ENCODE results near the gene IGFBPL1.
"Not testable (repeated sequence)": the region's sequence is repeated elsewhere in the genome, so short reads cannot be mapped to it uniquely, and the experiment has no call there.

The IGFBPL1 gene, protein sequence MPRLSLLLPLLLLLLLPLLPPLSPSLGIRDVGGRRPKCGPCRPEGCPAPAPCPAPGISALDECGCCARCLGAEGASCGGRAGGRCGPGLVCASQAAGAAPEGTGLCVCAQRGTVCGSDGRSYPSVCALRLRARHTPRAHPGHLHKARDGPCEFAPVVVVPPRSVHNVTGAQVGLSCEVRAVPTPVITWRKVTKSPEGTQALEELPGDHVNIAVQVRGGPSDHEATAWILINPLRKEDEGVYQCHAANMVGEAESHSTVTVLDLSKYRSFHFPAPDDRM

DNA sequence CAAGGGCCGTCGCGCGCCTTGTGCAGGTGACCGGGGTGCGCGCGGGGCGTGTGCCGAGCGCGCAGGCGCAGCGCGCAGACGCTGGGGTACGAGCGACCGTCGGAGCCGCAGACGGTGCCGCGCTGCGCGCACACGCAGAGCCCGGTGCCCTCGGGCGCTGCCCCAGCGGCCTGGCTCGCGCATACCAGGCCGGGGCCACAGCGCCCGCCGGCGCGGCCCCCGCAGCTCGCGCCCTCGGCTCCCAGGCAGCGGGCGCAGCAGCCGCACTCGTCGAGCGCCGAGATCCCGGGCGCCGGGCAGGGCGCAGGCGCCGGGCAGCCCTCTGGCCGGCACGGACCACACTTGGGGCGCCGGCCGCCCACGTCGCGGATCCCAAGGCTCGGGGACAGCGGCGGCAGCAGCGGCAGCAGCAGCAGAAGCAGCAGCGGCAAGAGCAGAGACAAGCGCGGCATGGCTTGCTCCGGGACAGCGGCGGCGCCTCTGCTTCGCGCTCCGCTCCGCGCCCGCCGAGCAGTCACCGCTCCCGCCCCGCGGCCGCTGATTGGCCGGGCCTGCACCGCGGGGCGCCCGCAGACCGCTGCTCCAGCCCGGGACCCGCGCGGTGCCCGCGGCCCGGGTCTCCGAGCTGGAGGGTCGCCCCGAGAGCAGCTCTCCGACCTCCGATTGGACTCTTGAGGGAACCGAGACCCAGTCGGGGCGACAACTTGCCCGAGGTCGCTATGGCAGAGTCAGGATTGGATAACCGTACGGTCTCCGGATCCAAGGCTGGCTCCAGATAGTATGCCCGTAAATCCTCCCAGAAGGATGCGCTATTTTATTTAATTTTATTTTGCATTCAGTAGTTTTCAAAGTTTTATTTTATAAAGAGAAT lies at the start of gene IGFBPL1:
Gene IGFBPL1, minus strand, starts transcription at position 482 of the 871 bp plus-strand sequence. Its CDS starts 30 bp downstream, at position 452.
- peak; percentile 7 for DNase-seq

DNA sequence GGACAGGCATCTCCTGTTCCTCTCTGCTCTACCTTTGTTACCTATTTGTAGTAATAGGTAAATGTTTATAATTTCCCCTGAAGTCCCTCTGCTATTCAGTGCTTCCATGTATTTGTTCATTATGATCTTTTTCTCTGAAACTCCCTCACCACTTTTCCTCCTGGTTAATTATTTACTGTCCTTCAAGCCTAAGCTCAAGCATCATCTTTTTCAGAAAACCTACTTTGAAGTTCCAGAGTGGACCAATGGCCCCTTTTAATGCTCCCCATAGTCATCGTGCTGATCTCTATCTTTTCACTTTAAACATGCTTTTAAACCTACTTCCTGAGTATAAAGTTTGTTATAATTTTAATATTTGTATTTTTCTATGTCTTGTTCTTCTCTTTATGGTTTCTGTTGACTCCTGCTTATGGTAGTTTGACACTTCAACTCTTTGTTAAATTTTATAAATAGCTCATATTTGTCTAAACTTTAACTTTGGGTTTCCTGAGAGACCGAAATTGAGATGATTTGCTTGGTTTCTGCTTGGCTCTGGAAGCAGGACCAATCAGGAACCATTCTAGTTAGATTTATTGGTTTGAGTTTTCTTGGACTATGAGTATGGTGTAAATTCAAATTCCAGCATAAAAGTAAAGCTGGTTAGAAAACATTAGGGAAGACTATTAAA lies 48.5 kb upstream of the IGFBPL1 start:
- DNase-seq = not testable (repeated sequence)

DNA sequence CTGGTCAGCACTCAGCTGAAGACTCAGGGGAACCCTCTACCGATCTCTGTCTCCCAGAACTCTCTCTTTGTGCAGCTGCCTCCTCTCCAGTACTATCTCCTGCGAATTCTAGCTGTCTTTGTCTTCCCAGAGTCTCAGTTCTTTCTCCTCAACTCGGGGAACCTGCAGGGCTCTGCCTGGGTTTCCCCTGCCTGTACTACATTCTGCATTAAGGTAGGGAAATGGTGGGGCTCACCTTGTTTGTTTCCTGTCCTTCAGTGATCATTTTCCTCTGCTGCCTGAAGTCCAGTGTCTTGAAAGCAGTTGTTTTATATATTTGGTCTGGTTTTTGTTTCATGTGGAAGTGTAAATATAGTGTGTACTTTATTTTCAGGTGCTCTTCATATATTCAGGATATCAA lies 43.1 kb upstream of the IGFBPL1 start:
- DNase-seq = no peak

DNA sequence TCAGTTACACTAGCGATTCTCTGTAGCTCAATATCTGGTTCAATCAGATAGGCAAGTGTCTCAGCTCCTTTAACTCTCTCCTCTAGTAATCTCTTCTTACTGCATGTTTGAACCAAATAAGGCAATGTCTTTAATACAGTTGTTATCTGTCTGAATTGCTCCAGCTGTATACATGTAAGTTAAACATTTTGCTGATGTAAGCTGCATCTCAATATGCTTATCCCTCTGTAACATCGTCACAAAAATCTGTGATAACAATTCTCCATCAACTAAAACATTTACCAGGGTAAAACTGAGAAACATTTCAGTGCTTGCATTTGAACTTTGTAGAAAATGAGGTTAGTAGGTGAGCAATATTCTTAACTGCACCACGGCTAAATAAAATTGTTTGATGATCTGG lies 29.6 kb upstream of the IGFBPL1 start:
- DNase-seq = no peak

DNA sequence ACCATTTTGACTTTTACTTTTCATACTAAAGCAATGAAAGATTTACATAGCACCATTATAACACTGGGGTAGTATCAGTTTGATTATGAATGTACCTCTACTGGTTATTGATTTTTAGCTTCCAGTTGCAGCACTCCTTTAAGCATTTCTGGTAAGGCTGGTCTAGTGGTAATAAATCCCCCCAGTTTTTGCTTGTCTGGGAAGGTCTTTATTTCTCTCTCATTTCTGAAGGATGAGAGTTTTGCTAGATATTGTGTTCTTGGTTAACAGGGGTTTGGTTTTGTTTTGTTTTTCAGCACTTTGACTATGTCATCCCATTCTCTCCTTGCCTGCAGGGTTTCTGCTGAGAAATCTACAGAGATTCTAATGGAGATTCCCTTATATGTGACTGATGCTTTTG lies 26.9 kb upstream of the IGFBPL1 start:
- no peak for DNase-seq

DNA sequence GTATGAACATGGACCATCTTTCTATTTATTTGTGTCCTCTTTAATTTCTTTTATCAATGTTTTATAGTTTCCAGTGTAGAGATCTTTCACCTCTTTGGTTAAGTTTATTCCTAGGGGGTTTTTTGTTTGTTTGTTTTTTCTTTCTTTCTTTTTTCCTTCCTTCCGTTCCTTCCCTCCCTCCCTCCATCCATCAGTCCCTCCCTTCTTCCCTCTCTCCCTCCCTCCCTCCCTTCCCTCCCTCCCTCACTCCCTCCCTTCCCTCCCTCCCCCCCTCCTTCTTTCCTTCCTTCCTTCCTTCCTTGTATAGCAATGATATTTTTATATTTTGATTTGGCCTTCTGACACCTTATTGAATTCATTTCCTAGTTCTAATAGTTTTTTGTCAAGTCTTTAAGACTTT lies 23.4 kb upstream of the IGFBPL1 start:
- no peak for DNase-seq

DNA sequence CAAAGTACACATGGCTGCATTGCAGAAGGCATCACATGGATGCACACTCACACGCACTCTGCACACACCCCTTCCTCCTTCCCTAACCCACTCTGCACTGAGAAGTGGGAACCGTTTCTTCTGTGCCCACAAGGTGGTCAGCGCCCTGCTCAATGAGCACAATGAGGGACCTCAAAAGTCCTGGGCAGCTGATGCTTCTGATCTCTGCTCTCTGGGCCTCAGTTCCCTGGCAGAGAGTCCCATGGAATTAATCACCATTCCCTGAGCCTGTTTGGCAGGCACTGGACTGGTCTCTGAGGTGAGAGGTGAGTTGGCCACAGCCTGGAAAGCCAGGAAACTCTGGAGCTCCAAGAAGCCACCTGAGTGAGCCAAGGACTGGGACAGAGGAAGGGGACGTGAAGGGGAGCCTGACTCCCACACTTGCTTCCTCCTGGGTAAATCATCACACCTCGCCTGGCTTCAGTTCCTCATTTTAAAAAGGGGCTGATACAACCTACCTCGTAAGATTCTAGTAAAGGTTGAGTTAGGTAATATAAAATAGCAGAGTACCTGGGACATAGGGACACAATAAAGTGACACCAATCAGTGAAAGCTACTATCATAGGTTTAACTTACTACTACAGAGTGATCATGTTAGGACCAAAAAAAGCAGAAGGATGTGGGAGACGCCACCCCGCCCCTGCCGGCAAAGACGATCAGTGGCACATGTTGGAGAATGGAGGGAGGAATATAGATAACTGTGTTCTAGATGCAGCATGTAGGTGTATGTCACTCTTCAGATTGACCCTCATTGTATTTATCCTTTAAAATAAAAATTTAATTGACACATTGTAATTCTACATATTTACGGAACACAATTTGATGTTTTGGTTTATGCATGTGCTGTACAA lies 21.1 kb upstream of the IGFBPL1 start:
- no peak for DNase-seq

DNA sequence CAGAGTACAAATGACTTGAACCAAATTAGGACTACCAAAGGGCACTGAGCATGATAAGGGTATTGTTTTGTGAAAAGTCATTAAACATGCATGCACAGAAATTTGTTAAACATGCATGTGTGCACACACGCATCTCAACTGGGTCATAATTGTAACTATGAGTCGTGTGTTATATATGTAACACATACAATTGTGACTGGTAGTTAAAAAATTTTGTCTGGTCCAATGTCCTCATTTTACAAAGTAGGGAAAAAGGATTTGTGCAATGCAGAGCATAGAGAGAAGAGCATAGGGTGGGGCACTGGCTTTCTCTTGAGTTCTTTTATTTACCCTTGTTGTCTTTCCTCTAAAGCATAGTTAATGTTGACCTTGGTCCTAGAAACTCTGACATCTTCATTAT lies 19.3 kb upstream of the IGFBPL1 start:
- DNase-seq = no peak

DNA sequence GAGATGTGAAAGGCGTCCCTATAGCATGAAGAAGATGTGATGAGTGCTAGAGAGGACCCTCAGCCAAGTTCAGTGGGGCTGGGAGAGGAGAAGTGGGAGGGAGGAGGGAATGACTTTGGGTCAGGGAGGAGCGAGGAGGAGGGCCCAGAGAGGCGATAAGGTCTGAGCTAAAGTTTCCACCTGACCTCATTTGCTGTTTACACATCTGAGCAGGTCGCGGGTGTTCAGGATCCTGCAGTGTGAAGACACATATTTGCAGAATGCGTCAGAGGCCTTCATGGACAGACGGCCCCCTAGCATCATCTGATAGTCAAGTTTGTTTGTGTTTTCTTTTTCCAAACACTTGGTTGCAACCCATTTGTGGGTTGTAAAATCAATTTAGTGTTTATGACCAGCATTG lies 18.9 kb upstream of the IGFBPL1 start:
- DNase-seq = no peak

DNA sequence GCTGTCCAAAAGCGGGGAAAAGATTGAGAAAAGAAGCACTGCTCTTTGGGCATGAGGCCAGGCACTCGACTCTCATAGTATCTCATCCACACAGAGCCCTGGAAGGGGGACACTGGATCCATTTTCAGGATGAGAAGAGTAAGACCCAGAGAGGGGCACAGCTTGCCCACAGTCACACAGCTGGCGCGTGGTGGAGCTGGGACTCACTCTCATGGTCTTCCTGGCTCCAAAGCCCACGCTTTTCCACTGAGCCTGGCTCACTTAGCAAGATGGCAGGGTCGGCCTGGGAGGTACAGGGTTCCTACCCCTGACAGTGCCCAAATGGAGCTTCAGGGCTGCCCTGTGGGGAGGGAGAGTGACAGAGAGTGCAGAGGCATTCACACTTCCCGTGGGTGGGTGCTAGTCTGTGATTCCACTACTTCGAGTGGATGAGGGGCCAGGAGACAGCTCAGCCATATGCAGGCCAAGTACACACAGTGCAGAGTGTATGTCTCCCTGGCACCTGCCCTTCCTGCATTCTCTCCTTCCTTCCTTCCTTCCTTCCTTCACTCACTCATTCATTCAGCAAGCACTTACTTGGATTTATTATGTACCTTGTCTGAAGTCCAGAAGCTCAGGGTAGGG lies 18.3 kb upstream of the IGFBPL1 start:
- no peak for DNase-seq

DNA sequence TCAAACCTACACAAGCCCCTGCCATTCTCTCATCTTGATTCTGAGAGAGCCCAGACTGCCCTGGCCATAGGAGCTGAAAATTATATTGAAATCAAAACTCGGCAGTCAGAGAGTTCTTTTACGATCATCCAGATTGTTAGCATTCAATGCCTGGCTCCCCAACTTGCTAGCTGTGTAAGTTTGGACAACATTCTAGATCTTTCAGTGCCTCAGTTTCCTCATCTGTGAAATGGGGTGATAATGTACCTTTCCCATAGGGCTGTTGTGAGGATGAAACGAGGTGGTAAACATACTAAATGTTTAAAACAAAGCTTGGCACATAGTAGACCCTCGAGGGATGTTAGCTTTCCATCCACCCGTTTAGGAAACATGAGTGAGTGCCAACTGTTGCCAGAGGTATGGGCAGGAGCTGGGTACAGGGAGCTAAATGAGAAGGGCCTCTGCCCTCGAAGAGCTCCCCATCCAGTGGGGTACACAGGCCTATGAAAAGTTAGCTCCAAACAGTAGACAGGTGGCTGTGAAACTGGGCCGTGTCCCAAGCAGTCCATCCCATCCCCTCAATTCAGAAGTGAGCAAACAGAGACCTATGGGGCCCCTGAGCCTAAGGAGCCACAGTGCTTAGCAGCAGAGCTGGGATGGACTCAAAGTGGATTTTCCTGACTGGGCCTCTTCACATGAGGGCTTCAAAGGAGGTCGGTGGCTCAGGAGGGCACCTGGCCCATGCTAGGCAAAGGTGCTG lies 17.3 kb upstream of the IGFBPL1 start:
- no peak for DNase-seq

DNA sequence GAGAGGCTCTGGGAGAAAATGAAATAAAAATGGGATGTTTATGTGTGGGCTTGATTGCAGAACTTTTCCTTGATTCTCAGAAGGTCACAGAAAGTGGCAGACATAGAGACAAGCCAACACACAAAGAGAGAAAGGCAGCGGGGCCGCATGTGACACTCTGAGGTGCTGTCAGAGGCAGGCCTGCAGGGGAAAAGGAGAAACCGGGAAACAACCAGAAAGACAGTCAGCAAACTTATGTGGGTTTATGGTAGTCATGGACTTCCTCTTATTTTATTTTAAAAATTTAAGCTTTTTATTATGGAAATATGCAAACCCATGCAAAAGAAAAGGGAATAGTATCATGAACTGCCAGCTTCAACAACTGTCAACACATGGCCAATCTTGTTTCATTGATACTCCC lies 16.3 kb upstream of the IGFBPL1 start:
- DNase-seq = no peak

DNA sequence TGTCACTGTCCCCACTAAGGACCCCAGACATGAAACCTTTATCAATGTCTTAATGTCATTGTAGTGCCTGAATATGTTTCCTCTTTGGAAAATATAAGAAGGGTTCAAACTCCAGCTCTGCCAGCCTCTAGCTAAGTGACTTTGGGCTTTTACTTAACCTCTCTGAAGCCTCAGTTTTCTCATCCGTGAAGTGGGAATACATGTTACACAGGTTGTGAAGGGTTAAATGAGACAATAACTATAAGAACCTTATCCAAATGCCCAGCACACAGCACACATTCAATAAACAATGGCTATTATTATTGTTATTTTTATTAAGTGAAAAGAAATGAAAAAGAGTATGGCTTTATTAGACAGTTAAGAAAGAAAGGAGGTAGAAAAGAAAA lies 15.7 kb upstream of the IGFBPL1 start:
- DNase-seq = no peak

DNA sequence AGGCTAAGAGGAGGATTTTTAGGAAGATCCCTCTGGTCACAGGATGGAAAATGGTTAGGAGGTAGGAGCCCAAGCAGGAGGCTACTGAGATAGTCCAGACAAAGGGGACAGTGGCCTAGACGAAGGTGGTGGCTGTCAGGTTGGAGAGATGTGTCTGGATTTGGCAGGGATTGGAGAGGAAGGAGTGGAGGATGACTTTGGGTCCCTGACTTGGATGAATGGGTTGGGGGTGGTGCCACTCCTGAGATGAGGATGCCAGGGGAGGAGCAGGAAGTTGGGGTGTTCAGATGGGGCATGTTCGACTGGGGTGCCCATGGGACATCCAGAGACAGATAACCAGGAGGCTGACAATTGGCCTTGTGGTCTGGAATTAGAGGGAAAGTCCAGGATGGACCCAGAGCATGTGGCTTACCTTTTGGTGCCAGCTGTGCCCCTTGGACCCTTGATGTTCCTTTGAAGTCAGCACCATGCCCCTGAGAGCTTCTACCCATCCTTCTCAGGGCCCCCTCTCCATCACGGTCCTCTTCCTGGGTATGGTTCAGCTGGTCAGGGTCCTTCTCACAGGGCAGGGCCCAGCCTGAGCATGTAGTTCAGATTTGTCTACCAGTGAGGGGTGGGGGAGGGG lies 15.1 kb upstream of the IGFBPL1 start:
- DNase-seq = no peak

DNA sequence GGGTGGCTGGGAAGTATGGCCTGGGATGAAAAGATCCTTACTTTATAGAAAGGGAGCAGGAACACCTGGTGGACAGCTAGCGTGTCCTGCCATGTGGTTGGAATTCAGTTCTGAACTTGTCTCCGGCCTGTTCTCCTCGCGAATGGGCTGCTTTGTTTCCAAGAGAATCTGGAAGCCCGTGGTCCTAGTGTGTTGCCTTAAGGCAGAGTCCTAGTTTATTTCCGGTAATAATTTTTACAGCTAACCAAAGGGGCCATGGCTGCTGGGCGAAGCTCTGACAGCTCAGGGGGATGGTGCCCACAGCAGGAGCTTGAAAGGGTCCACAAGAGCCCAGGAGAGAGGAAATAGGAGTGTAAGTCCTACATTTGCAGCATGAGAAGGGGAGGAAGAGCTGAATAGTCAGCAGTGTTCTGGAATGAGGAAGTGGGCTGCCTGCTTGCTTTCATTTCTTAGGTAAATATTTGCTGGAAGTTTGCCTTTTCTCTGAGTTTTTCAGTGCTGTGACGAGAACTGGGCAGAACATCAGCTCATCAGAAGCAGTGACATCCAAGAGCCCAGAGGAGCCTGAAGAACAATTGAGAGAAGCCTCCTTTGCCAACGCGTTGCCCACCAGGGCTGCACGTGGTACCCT lies 13.1 kb upstream of the IGFBPL1 start:
- no peak for DNase-seq

DNA sequence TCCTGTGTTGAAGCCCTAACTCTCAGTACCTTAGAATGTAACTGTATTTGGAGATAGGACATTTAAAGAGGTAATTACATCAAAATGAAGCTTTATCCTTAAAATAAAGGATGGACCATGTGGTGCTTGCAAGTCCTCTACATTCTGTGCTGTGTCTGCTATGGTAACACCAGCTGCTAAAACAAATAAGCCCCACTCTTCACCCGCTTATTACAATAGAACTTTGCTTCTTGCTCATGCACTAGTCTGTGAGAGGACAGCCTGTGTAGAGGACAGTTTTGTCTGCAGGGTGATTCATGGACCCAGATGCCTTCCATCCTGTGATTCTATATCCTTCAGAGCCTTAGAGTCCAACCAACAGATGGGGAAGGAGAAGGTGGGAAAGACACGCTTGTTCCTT lies 12.5 kb upstream of the IGFBPL1 start:
- no peak for DNase-seq

DNA sequence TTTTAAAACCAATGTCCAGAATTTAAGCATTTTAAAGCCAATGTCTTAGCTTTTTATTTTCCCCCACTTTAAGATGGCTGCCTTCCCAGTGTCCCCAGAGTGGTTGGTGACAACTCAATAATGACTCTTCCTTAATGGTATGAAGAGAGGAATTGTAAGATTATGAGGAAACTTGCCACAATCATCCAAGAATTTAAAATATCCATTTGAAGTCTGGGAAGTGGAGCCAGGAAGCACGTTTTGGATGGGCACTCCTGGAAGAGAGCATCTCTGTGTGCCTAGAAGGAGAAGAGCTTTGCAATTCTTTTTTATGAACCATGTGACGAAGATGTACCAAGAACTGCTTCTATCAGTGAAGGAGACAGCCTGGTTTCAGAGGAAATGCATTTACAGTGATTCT lies 11.3 kb upstream of the IGFBPL1 start:
- no peak for DNase-seq

DNA sequence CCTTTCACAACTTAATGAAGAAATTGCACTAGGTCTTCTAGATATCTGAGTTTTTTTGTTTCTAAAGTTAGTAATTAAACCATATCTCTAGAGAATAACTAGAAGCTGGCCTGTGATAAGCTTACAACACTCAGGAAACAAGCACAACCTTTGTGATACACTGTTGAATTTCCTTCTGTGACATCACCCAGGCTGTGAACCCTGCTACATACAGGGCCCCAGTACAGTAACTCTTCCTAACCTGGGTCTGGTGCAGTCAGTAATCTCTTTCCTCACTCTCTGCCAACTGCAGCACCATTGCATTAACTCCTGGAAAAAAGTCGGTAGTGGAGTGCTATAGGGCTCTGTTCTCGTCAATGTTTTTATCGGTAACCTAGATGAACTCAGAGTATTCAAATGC lies 10.6 kb upstream of the IGFBPL1 start:
- no peak for DNase-seq

DNA sequence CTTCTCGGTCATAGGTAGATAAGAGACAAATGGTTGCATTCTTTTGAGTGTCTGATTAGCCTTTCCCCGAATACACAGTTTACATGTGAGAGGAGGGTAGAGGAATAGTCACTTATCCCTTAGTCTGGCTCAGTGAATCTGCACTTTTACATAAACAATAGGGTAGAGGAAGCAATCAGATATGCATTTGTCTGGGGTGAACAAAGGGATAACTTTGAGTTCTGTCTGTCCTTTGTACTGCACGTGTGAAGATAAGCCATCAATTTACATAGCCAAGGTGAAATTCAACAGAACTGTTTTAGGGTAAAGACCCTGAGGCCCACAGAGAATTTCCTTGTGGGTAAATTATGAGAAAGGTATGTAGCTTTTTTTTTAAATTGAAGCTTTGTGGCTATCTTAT lies 10.1 kb upstream of the IGFBPL1 start:
- DNase-seq = no peak

DNA sequence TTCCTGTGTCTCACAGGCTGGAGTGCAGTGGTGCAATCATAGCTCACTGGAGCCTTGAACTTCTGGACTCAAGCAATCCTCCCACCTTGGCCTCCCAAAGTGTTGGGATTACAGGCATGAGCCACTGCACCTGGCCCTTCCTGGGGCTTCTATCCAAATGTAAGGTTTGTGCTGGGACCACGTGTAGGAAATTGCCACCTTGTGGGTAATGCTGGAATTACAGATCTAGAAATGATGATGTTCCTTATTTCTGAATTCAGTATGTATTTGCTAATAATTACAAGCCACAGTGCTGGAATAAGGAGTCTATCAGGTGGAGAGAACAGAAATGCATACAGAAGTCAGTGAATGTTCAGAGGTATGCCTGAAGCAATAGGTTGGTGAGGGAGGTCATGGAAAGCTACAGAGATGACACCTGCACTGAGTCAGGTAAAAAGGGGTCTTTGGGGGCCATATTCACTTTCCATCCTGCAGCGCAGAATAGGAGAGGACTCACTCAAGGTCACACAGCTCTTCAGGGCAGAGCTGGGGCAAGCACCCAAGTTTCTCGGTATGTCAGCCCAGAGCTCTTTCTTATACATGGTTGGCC lies 8.8 kb upstream of the IGFBPL1 start:
- no peak for DNase-seq
